K562 treated with DMSO at 1 percent for 48 hours (cell line): ENCODE measurements around the gene GDPD2. TPM values are rescaled to one million over a fixed set of nuclear protein-coding genes. Genes with fewer than 3 reads are reported as not detected.

Source experiments
- total RNA-seq: library from RNA; unstranded; fragments of 300-600 nt; gene quantifications from 2 replicates; pipeline ENCODE4 v1.2.3, GENCODE V29; 2022; ENCODE audit warnings: low replicate concordance; ENCODE audit errors: extremely low read depth

GDPD2 gene
- total RNA-seq: not detected in 2 replicates

GRCh38 chrX:70422851-70423341 lies at the start of gene GDPD2:
GDPD2 (plus strand) TSS chrX:70423314; CDS start chrX:70424985, 1,671 bp downstream.

DNA sequence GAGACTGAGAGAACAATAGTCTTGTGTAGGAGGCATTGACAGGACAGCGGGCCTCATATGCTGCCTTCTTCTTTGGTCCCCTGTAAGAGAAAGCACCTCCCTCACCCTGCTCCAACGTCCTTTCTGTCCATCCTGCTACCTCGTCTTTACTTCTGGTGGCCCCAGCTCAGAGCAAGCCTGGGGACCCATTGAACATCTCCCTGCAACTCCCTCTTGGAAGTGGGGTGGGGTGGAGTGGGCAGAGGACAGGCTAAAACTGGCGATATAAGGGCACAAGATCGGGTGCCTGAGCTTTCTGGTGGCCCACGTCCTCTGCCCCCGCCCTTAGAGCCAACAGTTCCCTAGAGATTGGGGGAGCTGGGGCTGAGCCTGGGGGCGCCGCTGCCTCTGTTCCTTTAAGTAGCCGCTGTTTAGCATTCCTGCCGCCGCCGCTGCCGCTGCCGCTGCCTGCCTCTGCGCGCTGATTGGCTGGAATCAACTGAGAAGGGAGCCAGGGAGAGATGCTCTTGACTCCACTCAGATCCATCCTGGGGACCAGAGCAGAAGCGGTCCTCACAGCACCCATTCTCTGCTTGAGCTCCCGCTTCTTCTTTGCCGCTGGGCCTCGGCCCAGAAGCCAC lies 21.3 kb downstream of the GDPD2 start, which contains the start of gene DLG3:
Gene DLG3, plus strand, starts transcription at position 510 of the 620 bp plus-strand sequence. CDS start 367 bp downstream, outside the sequence.

Other genes with a start within 250 kb of the GDPD2 start
- not detected in 2 replicates for gene DGAT2L6, start 245.8 kb upstream of the GDPD2 start, total RNA-seq
- not detected in 2 replicates for gene AWAT1, start 188.7 kb upstream of the GDPD2 start, total RNA-seq
- gene P2RY4, start 163.1 kb upstream of the GDPD2 start, total RNA-seq: not detected in 2 replicates
- gene ARR3, start 155.0 kb upstream of the GDPD2 start, total RNA-seq: not detected in 2 replicates
- not detected in 2 replicates for gene RAB41, start 141.1 kb upstream of the GDPD2 start, total RNA-seq
- gene PDZD11, start 133.4 kb upstream of the GDPD2 start, total RNA-seq: not detected in 2 replicates
- not detected in 2 replicates for gene KIF4A, start 133.2 kb upstream of the GDPD2 start, total RNA-seq
- not detected in 2 replicates for gene DLG3, start 21.5 kb downstream of the GDPD2 start, total RNA-seq